SJCRH30 (cell line): ENCODE data around the gene USP34. TPM values are rescaled to one million over a fixed set of nuclear protein-coding genes. Genes with fewer than 3 reads are reported as not detected.
A peak's percentile ranks its signal among the peaks of the same experiment; 100 is the strongest.
"Not testable (repeated sequence)": the region's sequence is repeated elsewhere in the genome, so short reads cannot be mapped to it uniquely, and the experiment has no call there.

Experiments
- DNase-seq, 2 experiments: peaks; one replicate each; pipeline ENCODE4 v3.0.0-alpha.2; 2015 to 2020
- H3K27ac ChIP-seq: fragments of 250-450 bp; sonication (Bioruptor Pico); 2 replicates; pipeline ENCODE4 v1.5.1; 2020; ENCODE audit warnings: mild to moderate bottlenecking, moderate library complexity
- H3K27me3 ChIP-seq: fragments of 250-450 bp; sonication (Bioruptor Pico); 2 replicates; pipeline ENCODE4 v1.5.1; 2020; ENCODE audit warnings: mild to moderate bottlenecking, moderate library complexity
- H3K36me3 ChIP-seq: fragments of 250-450 bp; sonication (Bioruptor Pico); 2 replicates; pipeline ENCODE4 v1.5.1; 2020; ENCODE audit warnings: mild to moderate bottlenecking, moderate library complexity
- H3K4me1 ChIP-seq: fragments of 250-450 bp; sonication (Bioruptor Pico); 2 replicates; pipeline ENCODE4 v1.5.1; 2020; ENCODE audit warnings: mild to moderate bottlenecking, moderate library complexity
- H3K4me3 ChIP-seq: fragments of 250-450 bp; sonication (Bioruptor Pico); 2 replicates; pipeline ENCODE4 v1.5.1; 2020; ENCODE audit warnings: mild to moderate bottlenecking, moderate library complexity
- H3K9me3 ChIP-seq: fragments of 250-450 bp; sonication (Bioruptor Pico); replicated peaks from 2 replicates; pipeline ENCODE4 v1.5.1; 2020; ENCODE audit warnings: mild to moderate bottlenecking, moderate library complexity
- total RNA-seq: library from RNA; depleted of rRNA; stranded (reverse); fragments of >200 nt; shearing (Covaris generic); gene quantifications from 2 replicates; pipeline ENCODE4 v1.2.3, GENCODE V29; 2014

The USP34 gene
- total RNA-seq, 1 experiment from 2014 or later = 133 TPM

DNA sequence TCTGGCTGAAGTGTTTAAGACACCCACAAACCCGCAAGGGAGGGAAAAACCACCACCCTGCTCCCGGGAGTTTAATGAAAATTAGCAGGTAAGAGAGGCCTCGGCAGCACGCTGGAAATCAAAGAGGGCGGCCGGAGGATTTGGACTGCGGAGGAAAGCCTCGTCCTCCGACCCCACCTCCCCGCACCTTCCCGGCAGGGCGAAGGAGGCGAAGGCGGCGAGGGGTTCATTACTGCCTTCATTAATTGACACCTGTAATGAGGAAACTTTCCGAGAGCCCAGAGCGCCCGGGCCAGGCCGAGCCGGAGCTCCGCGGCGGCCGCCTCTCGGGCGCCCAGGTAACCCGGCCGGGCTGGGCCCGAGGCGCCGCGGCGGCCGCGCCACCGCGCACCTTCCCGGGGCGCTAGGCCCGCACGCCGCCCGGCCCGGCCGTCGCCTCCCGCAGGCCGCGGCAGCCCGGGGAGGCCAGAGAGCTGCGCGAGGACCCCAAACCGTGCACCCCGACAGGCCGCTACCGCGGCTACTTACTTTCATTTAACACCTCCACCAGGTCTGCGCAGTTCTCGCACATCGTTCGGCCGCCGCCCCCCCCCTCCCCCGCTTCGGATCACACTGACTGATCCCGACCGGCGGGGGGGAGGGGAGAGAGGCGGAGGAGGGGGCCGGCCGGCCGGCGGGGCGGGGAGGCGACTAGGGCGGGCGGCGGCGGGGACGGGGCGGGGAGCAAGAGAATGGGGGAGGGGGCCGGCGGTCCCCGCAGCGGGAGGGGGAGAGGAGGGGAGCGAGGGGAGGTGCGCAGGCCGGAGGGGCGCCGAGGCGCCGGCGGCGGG is 550 bp downstream of the USP34 start:
- H3K27ac ChIP-seq = peak overlapping the region; percentile 36; the same call in 1 of the 2 replicates
- H3K9me3 ChIP-seq = no peaks in the 10 kb centered on the region
- peak overlapping the region; percentile 88 for H3K4me3 ChIP-seq
- peak; percentile 83 to 85 for DNase-seq
- H3K27me3 ChIP-seq = no peaks in the 10 kb centered on the region
- peaks cover 12% of the 10 kb centered on the region for H3K36me3 ChIP-seq
- no peaks in the 10 kb centered on the region for H3K4me1 ChIP-seq

DNA sequence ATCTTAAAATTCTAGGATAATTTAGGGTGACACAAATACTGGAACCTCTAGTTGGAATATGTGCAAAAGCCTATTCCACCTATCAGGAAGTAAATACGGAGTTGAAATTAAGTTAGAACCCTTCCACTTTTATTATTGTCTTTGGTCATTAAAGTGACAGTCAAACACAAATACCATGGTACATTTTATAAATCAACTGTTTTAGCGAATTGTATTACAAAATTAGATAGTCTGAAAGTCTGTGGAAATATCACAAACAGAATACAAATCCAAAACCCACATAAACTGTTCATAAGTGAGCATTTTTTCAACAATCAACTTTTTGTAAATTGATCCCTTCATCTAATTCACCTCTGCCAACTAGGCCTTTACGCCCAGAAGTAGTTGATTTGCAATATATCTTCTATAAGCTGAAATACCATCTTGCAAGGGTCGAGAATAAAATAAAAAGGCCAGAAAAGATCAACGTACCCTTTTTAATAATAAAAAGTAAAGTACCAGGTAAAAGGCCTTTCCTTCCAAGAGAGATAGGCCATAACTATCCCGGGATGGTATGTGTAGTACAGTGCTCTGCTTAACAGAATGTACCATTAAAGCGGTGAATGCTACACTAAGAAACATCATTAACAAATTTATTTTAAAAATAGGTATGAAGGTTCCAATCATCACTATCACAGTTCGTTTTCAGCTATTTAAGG is 1.3 kb downstream of the USP34 start:
- no peak for DNase-seq
- Histone ChIP-seq H3K27me3 (no peaks in the 10 kb centered on the region), H3K9me3 (no peaks in the 10 kb centered on the region), H3K27ac (peak overlapping the region; percentile 36; the same call in 1 of the 2 replicates), H3K4me3 (peak overlapping the region; percentile 88), H3K36me3 (peaks cover 12% of the 10 kb centered on the region), H3K4me1 (no peaks in the 10 kb centered on the region)

DNA sequence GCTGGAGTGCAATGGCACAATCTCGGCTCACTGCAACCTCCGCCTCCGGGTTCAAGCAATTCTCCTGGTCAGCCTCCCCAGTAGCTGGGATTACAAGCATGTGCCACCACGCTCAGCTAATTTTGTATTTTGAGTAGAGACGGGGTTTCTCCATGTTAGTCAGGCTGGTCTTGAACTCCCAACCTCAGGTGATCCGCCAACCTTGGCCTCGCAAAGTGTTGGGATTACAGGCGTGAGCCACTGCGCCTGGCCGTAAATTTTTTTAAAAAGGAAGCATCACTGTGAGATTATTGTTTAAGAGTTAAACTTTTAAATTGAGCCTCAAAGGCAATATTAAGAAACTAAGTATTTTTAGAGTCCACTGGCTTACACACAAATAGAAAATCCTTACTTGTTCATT is 2.7 kb downstream of the USP34 start:
- H3K9me3 ChIP-seq, H3K27me3 ChIP-seq, DNase-seq, H3K27ac ChIP-seq, H3K4me1 ChIP-seq, H3K4me3 ChIP-seq: not testable (repeated sequence)
- peaks cover 12% of the 10 kb centered on the region for H3K36me3 ChIP-seq

DNA sequence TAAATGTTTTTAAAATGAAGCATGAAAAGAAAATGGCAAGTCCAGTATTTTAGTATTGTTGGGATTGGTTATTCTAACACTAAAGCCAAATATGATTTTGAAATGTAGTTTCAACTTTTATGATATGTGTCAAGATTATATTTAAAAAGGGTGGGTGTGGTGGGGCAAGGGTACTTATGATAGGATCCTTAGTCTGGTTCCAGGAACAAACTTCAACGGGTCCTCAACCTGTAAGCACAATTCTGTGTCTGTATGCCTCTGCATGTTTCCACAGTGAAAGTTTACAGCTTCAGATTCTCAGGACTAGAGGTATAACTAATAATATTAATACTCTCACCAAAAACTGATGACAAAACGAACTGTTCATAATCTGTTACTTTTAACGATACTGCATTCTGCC is 5.8 kb downstream of the USP34 start:
- Histone ChIP-seq H3K9me3 (no peaks in the 10 kb centered on the region), H3K27me3 (no peaks in the 10 kb centered on the region), H3K36me3 (peaks cover 21% of the 10 kb centered on the region), H3K27ac (no peak overlapping the region), H3K4me3 (no peak overlapping the region), H3K4me1 (no peaks in the 10 kb centered on the region)
- DNase-seq = no peak

DNA sequence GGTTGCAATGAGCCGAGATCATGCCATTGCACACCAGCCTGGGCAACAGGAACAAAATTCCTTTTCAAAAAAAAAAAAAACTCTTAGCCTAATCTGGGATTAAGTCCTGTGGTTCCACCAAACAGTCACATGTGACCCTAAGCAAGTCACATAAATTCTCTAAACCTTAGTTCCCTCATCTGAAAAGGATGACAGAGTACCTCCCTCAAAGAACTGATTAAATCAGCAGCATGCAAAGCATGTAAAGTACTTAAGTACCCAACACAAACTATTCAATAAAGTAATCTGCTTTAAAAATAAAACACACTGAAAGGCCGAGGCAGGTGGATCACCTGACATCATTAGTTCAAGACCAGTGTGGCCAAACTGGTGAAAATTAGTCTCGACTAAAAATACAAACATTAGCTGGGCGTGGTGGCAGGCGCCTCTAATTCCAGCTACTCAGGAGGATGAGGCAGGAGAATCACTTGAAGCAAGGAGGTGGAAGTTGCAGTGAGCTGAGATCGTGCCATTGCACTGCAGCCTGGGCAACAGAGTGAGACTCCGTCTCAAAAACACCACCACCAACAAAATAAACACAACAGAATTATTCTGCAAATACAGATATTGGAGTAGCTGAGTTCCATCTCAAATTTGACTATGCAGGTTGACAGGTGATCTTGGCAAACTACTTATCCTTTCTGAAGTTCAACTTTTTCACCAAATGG is 7.0 kb downstream of the USP34 start:
- Histone ChIP-seq H3K27ac (no peak overlapping the region), H3K4me1 (no peaks in the 10 kb centered on the region), H3K27me3 (no peaks in the 10 kb centered on the region), H3K36me3 (peaks cover 21% of the 10 kb centered on the region), H3K4me3 (no peak overlapping the region), H3K9me3 (no peaks in the 10 kb centered on the region)
- DNase-seq = no peak

DNA sequence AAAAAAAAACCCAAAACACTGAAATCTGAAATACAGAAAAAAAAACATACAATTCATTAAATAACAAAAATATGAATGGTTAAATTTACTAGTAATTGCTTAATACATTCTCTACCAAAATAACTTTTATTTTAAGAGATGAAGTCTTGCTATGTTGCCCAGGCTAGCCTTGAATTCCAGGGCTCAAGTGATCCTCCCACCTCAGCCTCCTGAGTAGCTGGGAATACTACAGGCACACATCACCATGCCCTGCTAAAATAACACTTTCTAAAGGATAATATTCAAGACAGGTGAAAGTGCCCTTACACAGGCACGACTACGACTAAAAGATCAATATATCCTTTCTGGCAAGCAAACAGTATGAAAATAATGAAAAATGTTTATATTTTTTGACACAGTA is 9.5 kb downstream of the USP34 start:
- Histone ChIP-seq H3K27me3 (no peaks in the 10 kb centered on the region), H3K4me1 (no peaks in the 10 kb centered on the region), H3K9me3 (no peaks in the 10 kb centered on the region), H3K27ac (no peak overlapping the region), H3K4me3 (no peak overlapping the region), H3K36me3 (peaks cover 10% of the 10 kb centered on the region)
- no peak for DNase-seq

DNA sequence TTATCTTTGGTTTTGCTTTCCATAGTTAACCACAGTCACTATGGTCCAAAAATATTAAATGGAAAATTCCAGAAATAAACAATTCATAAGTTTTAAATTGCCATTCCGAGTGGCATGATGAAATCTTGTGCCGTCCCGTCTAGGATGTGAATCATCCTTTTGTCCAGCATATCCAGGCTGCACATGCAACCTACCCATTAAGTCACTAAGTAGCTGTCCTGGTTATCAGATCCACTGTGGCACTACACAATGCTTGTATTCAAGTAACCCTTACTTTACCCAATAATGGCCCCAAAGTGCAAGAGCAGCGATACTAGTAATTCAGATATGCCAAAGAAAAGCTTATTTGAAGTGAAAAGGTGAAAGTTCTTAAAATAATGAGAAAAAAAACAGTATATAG is 10.7 kb downstream of the USP34 start:
- DNase-seq = no peak
- Histone ChIP-seq H3K36me3 (peaks cover 10% of the 10 kb centered on the region), H3K4me3 (no peak overlapping the region), H3K27me3 (no peaks in the 10 kb centered on the region), H3K27ac (no peak overlapping the region), H3K9me3 (no peaks in the 10 kb centered on the region), H3K4me1 (no peaks in the 10 kb centered on the region)

DNA sequence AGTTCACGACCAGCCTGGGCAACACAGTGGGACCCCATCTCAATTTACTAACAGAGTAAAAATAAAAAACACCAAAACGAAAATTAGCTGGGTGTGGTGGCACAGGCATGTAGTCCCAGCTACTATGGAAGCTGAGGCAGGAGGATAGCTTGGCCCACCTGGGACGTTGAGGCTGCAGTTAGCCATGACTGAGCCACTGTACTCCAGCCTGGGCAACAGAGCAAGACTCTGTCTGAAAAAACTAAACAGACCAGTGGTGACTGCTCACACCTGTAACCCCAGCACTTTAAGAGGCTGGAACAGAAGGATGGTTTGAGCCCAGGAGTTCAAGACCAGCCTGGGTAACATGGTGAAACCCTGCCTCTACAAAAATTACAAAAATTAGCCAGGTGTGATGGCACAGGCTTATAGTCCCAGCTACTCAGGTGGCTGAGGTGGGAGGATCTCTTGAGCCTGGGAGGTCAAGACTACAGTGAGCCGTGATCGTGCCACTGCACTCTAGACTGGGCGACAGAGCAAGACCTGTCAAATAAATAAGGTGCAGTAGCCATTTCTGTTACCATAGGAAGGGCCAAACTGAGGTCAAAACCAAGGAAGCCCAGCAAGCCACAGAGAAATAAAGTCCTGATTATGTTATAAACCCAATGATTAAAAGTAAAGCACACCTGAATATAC is 14.0 kb downstream of the USP34 start:
- H3K9me3 ChIP-seq = no peaks in the 10 kb centered on the region
- DNase-seq = no peak
- H3K36me3 ChIP-seq = peaks cover 10% of the 10 kb centered on the region
- H3K27ac ChIP-seq = no peak overlapping the region
- H3K4me3 ChIP-seq = no peak overlapping the region
- no peaks in the 10 kb centered on the region for H3K4me1 ChIP-seq
- H3K27me3 ChIP-seq = no peaks in the 10 kb centered on the region

DNA sequence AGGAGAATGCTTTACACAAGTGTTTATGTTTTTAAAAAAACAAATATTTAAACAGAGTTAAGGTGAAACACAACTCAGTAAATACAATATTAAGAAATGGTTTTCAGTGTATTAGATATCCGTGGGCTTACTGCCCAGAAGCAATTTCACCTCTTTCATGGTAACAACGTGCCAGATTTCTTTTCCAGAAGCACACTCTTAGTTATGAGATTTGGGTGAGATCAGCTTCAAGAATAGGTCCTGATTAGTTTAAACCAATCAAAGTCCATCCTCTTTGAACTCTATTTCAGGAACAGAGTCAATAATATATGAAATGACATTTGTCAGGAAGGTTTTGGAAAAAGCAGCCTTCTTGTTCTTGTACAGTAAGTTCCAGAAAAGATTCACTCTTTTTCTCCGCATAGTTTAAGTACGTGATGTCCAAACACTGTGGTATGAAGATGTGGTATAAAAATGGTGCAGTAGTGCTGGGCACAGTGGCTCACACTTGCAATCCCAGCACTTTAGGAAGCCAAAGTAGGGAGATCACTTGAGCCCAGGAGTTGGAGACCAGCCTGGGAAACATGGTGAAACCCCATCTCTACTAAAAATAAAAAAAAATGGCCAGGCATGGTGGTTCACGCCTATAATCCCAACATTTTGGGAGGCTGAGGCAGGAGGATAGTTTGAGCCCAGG is 14.7 kb downstream of the USP34 start:
- Histone ChIP-seq H3K27ac (no peak overlapping the region), H3K4me3 (no peak overlapping the region), H3K4me1 (no peaks in the 10 kb centered on the region), H3K36me3 (peaks cover 7% of the 10 kb centered on the region), H3K27me3 (no peaks in the 10 kb centered on the region), H3K9me3 (no peaks in the 10 kb centered on the region)
- DNase-seq = no peak

DNA sequence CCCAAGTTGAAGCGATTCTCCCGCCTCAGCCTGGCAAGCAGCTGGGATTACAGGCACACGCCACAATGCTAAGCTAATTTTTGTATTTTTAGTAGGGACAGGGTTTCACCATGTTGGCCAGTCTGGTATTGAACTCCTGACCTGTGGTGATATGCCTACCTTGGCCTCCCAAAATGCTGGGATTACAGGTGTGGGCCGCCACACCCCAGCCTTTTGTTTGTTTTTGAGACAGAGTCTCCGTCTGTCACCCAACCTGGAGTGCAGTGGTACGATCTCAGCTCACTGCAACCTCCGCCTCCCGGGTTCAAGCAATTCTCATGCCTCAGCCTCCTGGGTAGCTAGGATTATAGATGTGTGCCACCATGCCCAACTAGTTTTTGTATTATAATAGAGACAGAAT is 15.9 kb downstream of the USP34 start:
- DNase-seq, H3K27me3 ChIP-seq, H3K27ac ChIP-seq, H3K36me3 ChIP-seq, H3K9me3 ChIP-seq, H3K4me1 ChIP-seq, H3K4me3 ChIP-seq: not testable (repeated sequence)

DNA sequence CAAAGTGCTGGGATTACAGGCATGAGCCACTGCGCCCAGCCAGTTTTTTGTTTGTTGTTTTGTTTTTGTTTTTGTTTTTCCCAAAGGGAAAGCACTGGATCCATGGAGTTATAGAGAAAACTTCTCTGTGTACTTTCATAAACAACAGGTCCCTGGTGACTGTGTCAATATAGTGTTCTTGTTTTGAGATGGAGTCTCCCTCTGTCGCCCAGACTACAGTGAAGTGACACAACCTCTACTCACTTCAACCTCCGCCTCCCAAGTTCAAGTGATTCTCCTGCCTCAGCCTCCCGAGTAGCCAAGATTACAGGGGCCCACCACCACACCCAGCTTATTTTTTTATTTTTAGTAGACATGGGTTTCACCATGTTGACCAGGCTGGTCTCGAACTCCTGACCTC is 16.5 kb downstream of the USP34 start:
- no peaks in the 10 kb centered on the region for H3K4me1 ChIP-seq
- H3K27me3 ChIP-seq = no peaks in the 10 kb centered on the region
- 0 out of 2 replicates have a peak, but pooled peaks cover 2% of the 10 kb centered on the region for H3K9me3 ChIP-seq
- DNase-seq = no peak
- H3K4me3 ChIP-seq = no peak overlapping the region
- 0 out of 2 replicates have a peak, but pooled peaks cover 2% of the 10 kb centered on the region for H3K36me3 ChIP-seq
- H3K27ac ChIP-seq = no peak overlapping the region

DNA sequence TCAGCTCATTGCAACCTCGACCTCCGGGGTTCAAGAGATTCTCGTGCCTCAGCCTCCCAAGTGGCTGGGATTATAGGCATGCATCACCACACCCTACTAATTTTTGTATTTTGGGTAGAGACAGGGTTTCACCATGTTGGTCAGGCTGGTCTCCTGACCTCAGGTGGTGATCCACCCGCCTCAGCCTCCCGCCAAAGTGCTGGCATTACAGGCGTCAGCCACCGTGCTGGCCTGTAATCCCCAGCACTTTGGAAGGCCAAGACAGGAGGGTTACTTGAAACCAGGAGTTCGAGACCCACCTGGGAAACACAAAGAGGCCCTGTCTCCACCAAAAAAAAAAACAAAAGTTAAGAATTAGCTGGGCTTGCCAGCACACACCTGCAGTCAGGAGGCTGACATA is 18.5 kb downstream of the USP34 start:
- Histone ChIP-seq H3K4me3 (no peak overlapping the region), H3K36me3 (0 out of 2 replicates have a peak, but pooled peaks cover 2% of the 10 kb centered on the region), H3K27me3 (no peaks in the 10 kb centered on the region), H3K9me3 (0 out of 2 replicates have a peak, but pooled peaks cover 3% of the 10 kb centered on the region), H3K4me1 (no peaks in the 10 kb centered on the region), H3K27ac (no peak overlapping the region)
- DNase-seq = no peak

DNA sequence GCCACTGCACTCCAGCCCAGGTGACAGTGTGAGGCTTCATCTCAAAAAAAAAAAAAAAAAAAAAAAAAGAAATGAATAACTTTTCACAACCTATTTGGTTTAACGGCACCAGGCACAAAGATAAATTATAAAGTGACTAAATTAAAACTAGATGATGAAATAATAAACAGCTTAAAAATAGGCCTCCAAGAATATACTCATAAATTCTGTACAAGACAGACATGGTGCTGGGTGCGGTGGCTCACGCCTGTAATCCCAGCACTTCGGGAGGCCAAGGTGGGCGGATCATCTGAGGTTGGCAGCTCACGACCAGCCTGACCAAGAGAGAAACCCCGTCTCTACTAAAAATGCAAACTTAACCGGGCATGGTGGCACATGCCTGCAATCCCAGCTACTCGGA is 19.7 kb downstream of the USP34 start:
- Histone ChIP-seq H3K4me3 (no peak overlapping the region), H3K27ac (no peak overlapping the region), H3K27me3 (no peaks in the 10 kb centered on the region), H3K36me3 (0 out of 2 replicates have a peak, but pooled peaks cover 2% of the 10 kb centered on the region), H3K4me1 (no peaks in the 10 kb centered on the region), H3K9me3 (0 out of 2 replicates have a peak, but pooled peaks cover 3% of the 10 kb centered on the region)
- DNase-seq = no peak

DNA sequence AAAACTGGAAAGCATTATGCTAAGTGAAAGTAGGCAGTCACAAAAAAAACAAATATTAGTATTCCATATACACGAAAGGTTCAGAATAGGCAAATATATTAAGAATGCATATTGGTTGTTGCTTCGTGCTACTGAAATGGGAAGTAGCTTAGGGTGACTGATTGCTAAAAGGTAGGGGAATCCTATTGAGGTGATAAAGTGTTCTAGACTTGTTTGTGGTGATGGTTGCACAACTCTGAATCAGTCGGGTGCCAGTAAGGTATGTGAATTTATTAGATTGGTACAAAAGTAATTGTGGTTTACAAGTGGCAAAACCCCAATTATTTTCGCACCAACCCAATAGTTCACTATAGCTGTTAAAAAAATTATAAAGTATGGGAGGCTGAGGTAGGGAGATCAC is 20.7 kb downstream of the USP34 start:
- H3K27ac ChIP-seq = no peak overlapping the region
- 0 out of 2 replicates have a peak, but pooled peaks cover 2% of the 10 kb centered on the region for H3K36me3 ChIP-seq
- 0 out of 2 replicates have a peak, but pooled peaks cover 3% of the 10 kb centered on the region for H3K9me3 ChIP-seq
- no peak overlapping the region for H3K4me3 ChIP-seq
- no peaks in the 10 kb centered on the region for H3K4me1 ChIP-seq
- H3K27me3 ChIP-seq = no peaks in the 10 kb centered on the region
- DNase-seq = no peak
